Measurements from ENCODE around the gene EML2. TPM values are rescaled to one million over a fixed set of nuclear protein-coding genes. Genes with fewer than 3 reads are reported as not detected.
A peak's percentile ranks its signal among the peaks of the same experiment; 100 is the strongest.

The EML2 gene
- total RNA-seq, 4 donors from 2014 or later: 40.8 to 64.3 (median 60.0) TPM

DNA sequence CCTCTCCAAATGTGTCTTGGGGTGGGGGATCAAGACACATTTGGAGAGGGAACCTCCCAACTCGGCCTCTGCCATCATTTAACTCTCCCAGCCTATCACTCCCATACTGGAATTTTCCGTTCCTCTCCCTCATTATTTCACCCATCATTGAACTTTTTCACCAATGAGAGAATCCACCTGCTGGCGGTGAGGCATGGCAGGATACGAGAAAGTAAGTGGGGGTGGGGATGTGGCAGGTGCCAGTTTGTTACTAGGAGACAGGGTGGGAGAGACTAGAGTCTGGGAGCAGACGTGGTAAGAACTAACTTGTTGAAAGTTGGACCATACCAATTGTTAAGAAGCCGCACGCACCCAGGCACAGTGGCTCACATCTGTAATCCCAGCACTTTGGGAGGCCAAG lies 35.7 kb upstream of the EML2 start:
- peaks cover 6 to 34% (median 26%) of the 10 kb centered on the region in 4 donors for H3K4me1 ChIP-seq
- peaks cover 54% of the 10 kb centered on the region for H3K27me3 ChIP-seq
- H3K9me3 ChIP-seq: no peaks in the 10 kb centered on the region
- no peak overlapping the region for H3K27ac ChIP-seq
- TF ChIP-seq, protein P1, sequence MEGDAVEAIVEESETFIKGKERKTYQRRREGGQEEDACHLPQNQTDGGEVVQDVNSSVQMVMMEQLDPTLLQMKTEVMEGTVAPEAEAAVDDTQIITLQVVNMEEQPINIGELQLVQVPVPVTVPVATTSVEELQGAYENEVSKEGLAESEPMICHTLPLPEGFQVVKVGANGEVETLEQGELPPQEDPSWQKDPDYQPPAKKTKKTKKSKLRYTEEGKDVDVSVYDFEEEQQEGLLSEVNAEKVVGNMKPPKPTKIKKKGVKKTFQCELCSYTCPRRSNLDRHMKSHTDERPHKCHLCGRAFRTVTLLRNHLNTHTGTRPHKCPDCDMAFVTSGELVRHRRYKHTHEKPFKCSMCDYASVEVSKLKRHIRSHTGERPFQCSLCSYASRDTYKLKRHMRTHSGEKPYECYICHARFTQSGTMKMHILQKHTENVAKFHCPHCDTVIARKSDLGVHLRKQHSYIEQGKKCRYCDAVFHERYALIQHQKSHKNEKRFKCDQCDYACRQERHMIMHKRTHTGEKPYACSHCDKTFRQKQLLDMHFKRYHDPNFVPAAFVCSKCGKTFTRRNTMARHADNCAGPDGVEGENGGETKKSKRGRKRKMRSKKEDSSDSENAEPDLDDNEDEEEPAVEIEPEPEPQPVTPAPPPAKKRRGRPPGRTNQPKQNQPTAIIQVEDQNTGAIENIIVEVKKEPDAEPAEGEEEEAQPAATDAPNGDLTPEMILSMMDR (IDR thresholded peaks at IDR 0.05): no peak
- TF ChIP-seq POLR2AphosphoS5 (IDR thresholded peaks at IDR 0.05) (no peak), POLR2A (IDR thresholded peaks at IDR 0.05) (no peak), EP300 (IDR thresholded peaks at IDR 0.05; ENCODE audit: low read depth) (no peak)
- intact Hi-C loops (cut with DNase I; ENCODE audit: low total_unique reads) (no loop called here), in situ Hi-C loops (cut with MboI; ENCODE audit: low pct_ligation_motif_present in 1 of 4, low pct_unique_long_range_greater_than_20kb in 1 of 4, low sequenced_read_pairs in 3 of 4) (no loop called here)
- no peak for DNase-seq
- H3K4me3 ChIP-seq: no peak overlapping the region
- no peaks in the 10 kb centered on the region for H3K36me3 ChIP-seq
- WGBS, 2 donors (ENCODE audit: low coverage in 1 of 2): 70 to 72% methylated on average over 3 to 7 of the region's 7 CpGs

DNA sequence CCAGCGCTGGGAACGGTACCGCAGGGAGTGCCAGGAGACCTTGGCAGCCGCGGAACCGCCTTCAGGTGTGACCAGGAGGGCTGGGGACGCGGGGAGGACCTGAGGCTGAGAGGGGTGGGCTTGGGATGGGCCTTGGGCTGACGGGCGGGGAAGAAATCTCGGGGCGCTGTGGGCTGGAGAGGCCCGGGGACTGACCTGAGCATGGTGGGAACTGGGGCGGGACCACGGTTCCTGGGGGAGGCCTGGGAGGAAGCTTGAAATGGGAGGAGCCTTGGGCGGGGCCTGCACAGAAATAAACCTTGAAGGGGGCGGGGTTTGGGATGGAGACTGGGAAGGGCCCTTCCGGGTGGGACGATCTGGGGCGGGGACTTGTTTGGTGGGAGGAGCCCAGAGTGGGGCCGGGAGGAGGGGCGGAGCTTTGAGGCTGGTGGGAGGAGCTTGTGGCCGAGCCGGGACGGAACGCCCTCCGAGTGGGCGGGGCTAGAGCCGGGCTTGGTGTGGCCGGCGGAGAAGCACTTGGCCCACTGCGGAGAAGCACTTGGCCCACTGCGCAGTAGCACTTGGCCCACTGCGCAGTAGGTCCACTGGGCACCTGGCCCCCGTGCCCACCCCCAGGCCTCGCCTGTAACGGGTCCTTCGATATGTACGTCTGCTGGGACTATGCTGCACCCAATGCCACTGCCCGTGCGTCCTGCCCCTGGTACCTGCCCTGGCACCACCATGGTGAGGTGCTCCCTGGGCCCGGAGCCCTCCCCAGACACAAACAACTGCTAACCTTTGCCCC lies 31.7 kb upstream of the EML2 start:
- peak; percentile 94 for DNase-seq
- peak overlapping the region in 3 of 4 donors; percentile 23 to 45 (median 29) for H3K4me3 ChIP-seq
- WGBS, 2 donors (ENCODE audit: low coverage in 1 of 2): 0 to 6% methylated on average over 8 to 42 of the region's 42 CpGs

DNA sequence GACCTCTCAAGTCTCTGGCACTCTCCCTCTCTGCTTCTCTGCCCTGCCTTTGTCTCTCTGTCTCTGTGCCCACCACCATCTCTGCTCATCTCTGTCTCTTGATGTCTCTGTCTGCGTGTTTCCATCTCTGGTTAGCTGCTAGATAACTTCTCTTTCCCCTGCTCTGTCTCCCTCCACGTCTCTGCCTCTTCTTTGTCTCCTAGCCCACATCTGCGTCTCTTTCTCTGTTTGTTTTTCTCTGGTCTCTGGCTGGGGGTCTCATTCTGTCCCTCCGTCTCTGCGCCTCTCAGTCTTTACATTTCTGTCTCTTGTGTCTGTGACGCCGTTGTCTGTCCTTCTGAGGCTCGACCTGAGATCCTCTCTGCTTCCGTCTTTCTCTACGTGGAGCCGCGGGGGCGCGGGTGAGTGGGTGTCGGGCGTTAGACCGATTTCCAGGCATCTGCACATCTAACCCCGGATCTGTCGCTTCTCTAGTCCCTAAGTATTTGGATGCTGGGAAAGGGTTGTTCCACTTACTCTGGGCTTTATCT lies 29.2 kb upstream of the EML2 start:
- 1 to 2% methylated on average over 9 to 19 of the region's 19 CpGs for WGBS, 2 donors (ENCODE audit: low coverage in 1 of 2)
- in situ Hi-C loops (cut with MboI; ENCODE audit: low pct_ligation_motif_present in 1 of 4, low pct_unique_long_range_greater_than_20kb in 1 of 4, low sequenced_read_pairs in 3 of 4): no loop called here
- Histone ChIP-seq H3K4me1 (peaks cover 0 to 35% (median 30%) of the 10 kb centered on the region in 4 donors), H3K27me3 (peaks cover 68% of the 10 kb centered on the region), H3K4me3 (peak overlapping the region; percentile 5 to 50 (median 37)), H3K27ac (peak overlapping the region; percentile 60 to 69 (median 64)), H3K36me3 (no peaks in the 10 kb centered on the region), H3K9me3 (no peaks in the 10 kb centered on the region)
- peak; percentile 34 for DNase-seq
- TF ChIP-seq EP300 (IDR thresholded peaks at IDR 0.05; ENCODE audit: low read depth) (no peak), POLR2A (IDR thresholded peaks at IDR 0.05) (no peak), POLR2AphosphoS5 (IDR thresholded peaks at IDR 0.05) (no peak)
- TF ChIP-seq, protein P1 (IDR thresholded peaks at IDR 0.05): no peak
- intact Hi-C loops (cut with DNase I; ENCODE audit: low total_unique reads): no loop called here

More for the DNA sequence above, 31.7 kb upstream of the EML2 start:
- intact Hi-C loops (cut with DNase I; ENCODE audit: low total_unique reads): no loop called here
- no peaks in the 10 kb centered on the region for H3K36me3 ChIP-seq
- in situ Hi-C loops (cut with MboI; ENCODE audit: low pct_ligation_motif_present in 1 of 4, low pct_unique_long_range_greater_than_20kb in 1 of 4, low sequenced_read_pairs in 3 of 4): no loop called here
- peaks cover 0 to 35% (median 30%) of the 10 kb centered on the region in 4 donors for H3K4me1 ChIP-seq
- no peaks in the 10 kb centered on the region for H3K9me3 ChIP-seq
- TF ChIP-seq, protein P1 (IDR thresholded peaks at IDR 0.05): no peak
- TF ChIP-seq EP300 (IDR thresholded peaks at IDR 0.05; ENCODE audit: low read depth) (no peak), POLR2A (IDR thresholded peaks at IDR 0.05) (peak; percentile 64), POLR2AphosphoS5 (IDR thresholded peaks at IDR 0.05) (peak in 2 of 3 donors; percentile 41 to 64)
- peaks cover 56% of the 10 kb centered on the region for H3K27me3 ChIP-seq
- H3K27ac ChIP-seq: peak overlapping the region; percentile 44 to 80 (median 64)

DNA sequence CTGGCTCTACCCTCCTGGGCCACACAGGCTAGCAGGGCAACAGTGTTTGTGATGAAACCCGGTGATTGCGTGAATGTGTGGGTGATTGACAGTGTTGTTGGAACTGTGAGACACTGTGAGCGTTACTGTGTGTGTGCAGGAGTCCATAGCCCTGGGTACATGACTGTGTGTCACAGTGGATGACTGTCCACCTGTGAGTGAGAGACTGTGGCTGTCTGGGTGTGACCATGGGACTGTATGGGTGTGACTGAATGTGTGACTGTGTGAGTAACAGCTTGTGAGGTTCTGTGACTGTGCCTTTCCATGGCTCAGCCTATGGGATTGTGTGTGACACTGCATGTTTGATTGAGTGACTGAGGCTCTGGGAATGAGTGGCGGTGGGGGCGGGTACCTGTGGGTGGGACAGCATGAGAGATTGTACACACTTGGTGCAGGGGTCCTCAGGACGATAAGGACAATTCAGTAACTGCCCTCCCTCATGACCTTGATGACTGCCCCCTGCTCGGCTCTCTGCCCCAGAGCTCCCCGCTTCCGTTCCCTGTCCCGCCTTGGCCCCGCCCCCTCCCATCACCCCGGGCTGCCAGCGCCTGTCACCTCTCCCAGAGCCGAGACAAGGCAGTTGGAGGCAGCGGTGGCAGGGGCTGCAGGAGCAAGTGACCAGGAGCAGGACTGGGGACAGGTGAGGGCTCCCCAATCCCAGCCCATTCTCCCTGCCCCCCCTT lies 28.6 kb upstream of the EML2 start, which contains the start of gene GIPR:
Gene GIPR, plus strand, starts transcription at position 602 of the 722 bp plus-strand sequence. CDS start 1,300 bp downstream, outside the sequence.
- intact Hi-C loops (cut with DNase I; ENCODE audit: low total_unique reads) (no loop called here), in situ Hi-C loops (cut with MboI; ENCODE audit: low pct_ligation_motif_present in 1 of 4, low pct_unique_long_range_greater_than_20kb in 1 of 4, low sequenced_read_pairs in 3 of 4) (no loop called here)
- WGBS, 2 donors (ENCODE audit: low coverage in 1 of 2): 12% methylated on average over 14 of the region's 15 CpGs; no CpG with 5 or more reads in 1 of the 2 donors
- no peaks in the 10 kb centered on the region for H3K36me3 ChIP-seq
- TF ChIP-seq POLR2A (IDR thresholded peaks at IDR 0.05) (peak; percentile 65), EP300 (IDR thresholded peaks at IDR 0.05; ENCODE audit: low read depth) (no peak), POLR2AphosphoS5 (IDR thresholded peaks at IDR 0.05) (peak in 2 of 3 donors; percentile 28 to 41)
- TF ChIP-seq, protein P1 (IDR thresholded peaks at IDR 0.05): no peak
- DNase-seq: peak; percentile 84
- H3K4me3 ChIP-seq: peak within 1 kb of the TSS; percentile 5 to 50 (median 37)
- peaks cover 0 to 35% (median 30%) of the 10 kb centered on the region in 4 donors for H3K4me1 ChIP-seq
- no peaks in the 10 kb centered on the region for H3K9me3 ChIP-seq
- H3K27me3 ChIP-seq: peaks cover 73% of the 10 kb centered on the region
- peak within 1 kb of the TSS; percentile 60 to 69 (median 64) for H3K27ac ChIP-seq

Data from transverse colon (tissue), 4 donors.